ENCODE measurements around the gene UNC5B.

GRCh38 chr10:71249996-71250395 is 37.6 kb downstream of the UNC5B start:
- TF ChIP-seq EZH2 (IDR thresholded peaks at IDR 0.05; ENCODE audit: borderline replicate concordance) (no peak), CTCF (IDR thresholded peaks at IDR 0.05; ENCODE audit: poor library complexity) (no peak)
